SHP77 (cell line): ENCODE measurements around the gene VSTM4.

Experiments
- DNase-seq, 2 experiments: peaks; one replicate each; lab custom pipeline; 2025; lab: John Stamatoyannopoulos, UW

Gene VSTM4

GRCh38 chr10:49040601-49041000 lies 74.7 kb downstream of the VSTM4 start:
- DNase-seq: no peak

GRCh38 chr10:49039409-49039808 lies 75.9 kb downstream of the VSTM4 start:
- DNase-seq: no peak

- no peak for DNase-seq
These were observed 76.6 kb downstream of the VSTM4 start for GRCh38 chr10:49038711-49039110.

- DNase-seq: no peak
These were observed 78.1 kb downstream of the VSTM4 start for GRCh38 chr10:49037187-49037586.

- no peak for DNase-seq
These were observed 78.7 kb downstream of the VSTM4 start for GRCh38 chr10:49036638-49037037.

- no peak for DNase-seq
These were observed 79.4 kb downstream of the VSTM4 start for GRCh38 chr10:49035920-49036319.

GRCh38 chr10:49034925-49035324 lies 80.4 kb downstream of the VSTM4 start:
- no peak for DNase-seq

- no peak for DNase-seq
These were observed 81.4 kb downstream of the VSTM4 start for GRCh38 chr10:49033939-49034338.

GRCh38 chr10:49029666-49030065 lies 85.7 kb downstream of the VSTM4 start:
- no peak for DNase-seq

GRCh38 chr10:49028639-49029038 lies 86.7 kb downstream of the VSTM4 start:
- DNase-seq: no peak

GRCh38 chr10:49025347-49025983 lies 89.9 kb downstream of the VSTM4 start:
- no peak for DNase-seq

- DNase-seq: no peak
These were observed 90.8 kb downstream of the VSTM4 start for GRCh38 chr10:49024484-49024883.

GRCh38 chr10:49023752-49024151 lies 91.6 kb downstream of the VSTM4 start:
- DNase-seq: no peak

GRCh38 chr10:49023071-49023470 lies 92.3 kb downstream of the VSTM4 start:
- no peak for DNase-seq

GRCh38 chr10:49021685-49022084 lies 93.6 kb downstream of the VSTM4 start:
- no peak for DNase-seq

GRCh38 chr10:49015700-49016099 lies 99.6 kb downstream of the VSTM4 start:
- DNase-seq: no peak

- DNase-seq: no peak
These were observed 102.7 kb downstream of the VSTM4 start for GRCh38 chr10:49012603-49013002.

GRCh38 chr10:49011756-49012155 lies 103.6 kb downstream of the VSTM4 start:
- no peak for DNase-seq

- no peak for DNase-seq
These were observed 104.5 kb downstream of the VSTM4 start for GRCh38 chr10:49010865-49011264.

- DNase-seq: no peak
These were observed 105.0 kb downstream of the VSTM4 start for GRCh38 chr10:49010295-49010694.

GRCh38 chr10:49009199-49009979 lies 105.9 kb downstream of the VSTM4 start:
- no peak for DNase-seq

GRCh38 chr10:49008505-49009198 lies 106.7 kb downstream of the VSTM4 start:
- no peak for DNase-seq

- DNase-seq: no peak
These were observed 107.2 kb downstream of the VSTM4 start for GRCh38 chr10:49008091-49008490.
